Measurements from ENCODE around the gene ATXN7.

Gene ATXN7

GRCh38 chr3:63863150-63864007, at the start of gene ATXN7, which contains the start of gene THOC7:
TSS of gene ATXN7 (plus strand) at chr3:63863867. CDS start at chr3:63912599, 48,732 bp downstream.
TSS of gene THOC7 (minus strand) at chr3:63863805. CDS start at chr3:63863790, 15 bp downstream.
- peak; percentile 72 for DNase-seq

GRCh38 chr3:63814237-63814636, 49.4 kb upstream of the ATXN7 start:
- DNase-seq, result no peak

GRCh38 chr3:63817225-63817624, 46.4 kb upstream of the ATXN7 start:
- DNase-seq, result no peak

GRCh38 chr3:63818282-63819150, 45.2 kb upstream of the ATXN7 start:
- DNase-seq, result peak; percentile 68

- no peak for DNase-seq
Observed at GRCh38 chr3:63819151-63819398, 44.6 kb upstream of the ATXN7 start, which contains the start of gene C3orf49. TSS of gene C3orf49 (plus strand) at chr3:63819299. CDS start at chr3:63819472, 173 bp downstream.

- no peak for DNase-seq
Observed at GRCh38 chr3:63824309-63824708, 39.4 kb upstream of the ATXN7 start.

- DNase-seq, result no peak
Observed at GRCh38 chr3:63830526-63830925, 33.1 kb upstream of the ATXN7 start.

GRCh38 chr3:63832395-63832794, 31.3 kb upstream of the ATXN7 start:
- no peak for DNase-seq

GRCh38 chr3:63841704-63842103, 22.0 kb upstream of the ATXN7 start:
- DNase-seq, result no peak

- DNase-seq, result no peak
Observed at GRCh38 chr3:63842127-63842526, 21.5 kb upstream of the ATXN7 start.

GRCh38 chr3:63845215-63845614, 18.5 kb upstream of the ATXN7 start:
- no peak for DNase-seq

GRCh38 chr3:63847718-63848450, 15.8 kb upstream of the ATXN7 start:
- DNase-seq, result no peak

GRCh38 chr3:63849175-63849574, 14.5 kb upstream of the ATXN7 start:
- DNase-seq, result no peak

- no peak for DNase-seq
Observed at GRCh38 chr3:63851287-63851686, 12.4 kb upstream of the ATXN7 start.

GRCh38 chr3:63853106-63853505, 10.6 kb upstream of the ATXN7 start:
- DNase-seq, result no peak

- no peak for DNase-seq
Observed at GRCh38 chr3:63855333-63855940, 8.2 kb upstream of the ATXN7 start.

GRCh38 chr3:63857311-63857710, 6.4 kb upstream of the ATXN7 start:
- no peak for DNase-seq

- DNase-seq, result no peak
Observed at GRCh38 chr3:63860776-63861175, 2.9 kb upstream of the ATXN7 start.

GRCh38 chr3:63861306-63861705, 2.4 kb upstream of the ATXN7 start:
- DNase-seq, result no peak

GRCh38 chr3:63862804-63863149, 890 bp upstream of the ATXN7 start:
- no peak for DNase-seq

- DNase-seq, result peak; percentile 49
Observed at GRCh38 chr3:63864008-63864964, 619 bp downstream of the ATXN7 start.

- DNase-seq, result no peak
Observed at GRCh38 chr3:63864965-63865327, 1.3 kb downstream of the ATXN7 start.
